Effector memory CD4-positive, alpha-beta T cell (primary cell): ENCODE data around the gene ROR2.

ENCODE experiments used
- DNase-seq, 3 donors: peaks; one replicate each; pipeline ENCODE4 v3.0.0-alpha.2; 2020
- H3K27ac ChIP-seq: 2 replicates; pipeline ENCODE4 v1.7.0; 2013; ENCODE audit warnings: mild to moderate bottlenecking, low read length, moderate library complexity; ENCODE audit not compliant: insufficient read depth, poor library complexity, severe bottlenecking
- H3K27me3 ChIP-seq: replicated peaks from 2 replicates; pipeline ENCODE4 v1.7.0; 2013; ENCODE audit warnings: mild to moderate bottlenecking, low read length; ENCODE audit not compliant: insufficient read depth, control insufficient read depth, poor library complexity, severe bottlenecking
- H3K36me3 ChIP-seq: 2 replicates; pipeline ENCODE4 v1.7.0; 2013; ENCODE audit warnings: mild to moderate bottlenecking, low read length, moderate library complexity; ENCODE audit not compliant: control insufficient read depth, insufficient read depth
- H3K4me1 ChIP-seq: 2 replicates; pipeline ENCODE4 v1.7.0; 2013; ENCODE audit warnings: low read length, mild to moderate bottlenecking; ENCODE audit not compliant: control insufficient read depth, insufficient read depth, poor library complexity, severe bottlenecking
- H3K4me3 ChIP-seq: 2 replicates; pipeline ENCODE4 v1.7.0; 2013; ENCODE audit warnings: low read length, low read depth, mild to moderate bottlenecking; ENCODE audit not compliant: insufficient read depth, poor library complexity, severe bottlenecking
- H3K9me3 ChIP-seq: 2 replicates; pipeline ENCODE4 v1.7.0; 2013; ENCODE audit warnings: mild to moderate bottlenecking, low read length, moderate library complexity; ENCODE audit not compliant: control insufficient read depth

Gene ROR2

GRCh38 chr9:91741522-91741921 lies 208.5 kb downstream of the ROR2 start:
- no peak overlapping the region for H3K27ac ChIP-seq
- no peak overlapping the region for H3K4me3 ChIP-seq
- no peak for DNase-seq

GRCh38 chr9:91740701-91741100 lies 209.3 kb downstream of the ROR2 start:
- no peaks in the 10 kb centered on the region for H3K27me3 ChIP-seq
- no peaks in the 10 kb centered on the region for H3K36me3 ChIP-seq
- H3K27ac ChIP-seq: no peak overlapping the region
- no peak for DNase-seq
- no peaks in the 10 kb centered on the region for H3K9me3 ChIP-seq
- no peak overlapping the region for H3K4me3 ChIP-seq
- no peaks in the 10 kb centered on the region for H3K4me1 ChIP-seq

More at GRCh38 chr9:91741522-91741921, 208.5 kb downstream of the ROR2 start:
- H3K27me3 ChIP-seq: no peaks in the 10 kb centered on the region
- no peaks in the 10 kb centered on the region for H3K9me3 ChIP-seq
- no peaks in the 10 kb centered on the region for H3K36me3 ChIP-seq
- H3K4me1 ChIP-seq: no peaks in the 10 kb centered on the region

GRCh38 chr9:91736898-91737601 lies 213.0 kb downstream of the ROR2 start:
- Histone ChIP-seq H3K36me3 (no peaks in the 10 kb centered on the region), H3K27ac (no peak overlapping the region), H3K4me3 (no peak overlapping the region), H3K27me3 (no peaks in the 10 kb centered on the region), H3K9me3 (no peaks in the 10 kb centered on the region), H3K4me1 (no peaks in the 10 kb centered on the region)
- no peak for DNase-seq

- Histone ChIP-seq H3K4me3 (no peak overlapping the region), H3K27ac (no peak overlapping the region), H3K27me3 (no peaks in the 10 kb centered on the region), H3K4me1 (no peaks in the 10 kb centered on the region), H3K9me3 (no peaks in the 10 kb centered on the region), H3K36me3 (no peaks in the 10 kb centered on the region)
- DNase-seq: no peak
Observed at GRCh38 chr9:91736311-91736710, 213.7 kb downstream of the ROR2 start.

- H3K27me3 ChIP-seq: no peaks in the 10 kb centered on the region
- H3K9me3 ChIP-seq: no peaks in the 10 kb centered on the region
- no peak for DNase-seq
Observed at GRCh38 chr9:91735049-91735448, 215.0 kb downstream of the ROR2 start.

GRCh38 chr9:91734371-91734981 lies 215.6 kb downstream of the ROR2 start:
- no peaks in the 10 kb centered on the region for H3K27me3 ChIP-seq
- no peaks in the 10 kb centered on the region for H3K4me1 ChIP-seq
- no peaks in the 10 kb centered on the region for H3K9me3 ChIP-seq
- DNase-seq: peak; percentile 13 to 27 (median 17)
- H3K27ac ChIP-seq: no peak overlapping the region
- H3K4me3 ChIP-seq: no peak overlapping the region
- H3K36me3 ChIP-seq: no peaks in the 10 kb centered on the region

More at GRCh38 chr9:91735049-91735448, 215.0 kb downstream of the ROR2 start:
- Histone ChIP-seq H3K36me3 (no peaks in the 10 kb centered on the region), H3K4me3 (no peak overlapping the region), H3K27ac (no peak overlapping the region), H3K4me1 (no peaks in the 10 kb centered on the region)

GRCh38 chr9:91733006-91733624 lies 216.9 kb downstream of the ROR2 start:
- no peaks in the 10 kb centered on the region for H3K4me1 ChIP-seq
- no peaks in the 10 kb centered on the region for H3K36me3 ChIP-seq
- no peaks in the 10 kb centered on the region for H3K9me3 ChIP-seq
- no peaks in the 10 kb centered on the region for H3K27me3 ChIP-seq
- H3K27ac ChIP-seq: no peak overlapping the region
- DNase-seq: no peak
- no peak overlapping the region for H3K4me3 ChIP-seq

DNA sequence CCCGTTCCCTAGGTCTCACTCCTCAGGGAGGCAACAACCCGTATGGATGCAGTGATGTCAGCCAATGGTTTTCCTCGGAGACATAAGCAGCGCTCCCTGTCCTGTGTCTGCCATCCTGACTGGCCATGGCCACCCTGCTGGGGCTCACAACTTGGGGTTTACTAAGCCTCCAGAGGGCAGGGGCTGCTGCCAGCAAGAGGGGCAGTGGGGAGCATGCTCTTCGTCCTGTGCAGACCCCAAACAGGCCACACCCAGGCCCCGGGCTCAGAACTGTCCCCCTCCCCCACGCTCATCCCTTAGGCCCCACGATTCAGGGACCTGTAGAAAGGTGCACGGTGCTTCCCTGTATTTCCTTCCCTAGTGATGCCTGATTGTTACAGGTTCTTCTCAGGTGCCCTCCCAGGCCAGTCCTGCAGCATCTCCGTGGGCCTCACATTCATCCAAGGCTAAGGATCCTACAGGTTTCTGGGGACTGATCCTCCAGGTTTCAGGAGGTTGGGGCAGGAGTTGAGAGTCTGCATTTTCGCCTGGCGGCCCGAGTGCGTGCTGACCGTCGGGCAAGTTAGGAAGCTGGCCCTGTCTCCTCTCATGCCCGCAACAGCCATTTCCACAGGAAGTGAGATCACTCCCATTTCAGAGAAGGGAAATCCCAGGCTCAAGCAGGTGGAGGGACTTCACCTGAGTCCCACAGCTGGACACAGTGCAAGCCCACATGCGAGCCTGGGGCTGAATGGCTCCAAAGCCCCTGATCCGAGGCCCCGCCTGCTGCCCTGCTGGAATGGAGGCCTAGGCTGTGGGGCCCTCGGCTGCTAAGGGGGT lies 217.6 kb downstream of the ROR2 start:
- Histone ChIP-seq H3K4me1 (no peaks in the 10 kb centered on the region), H3K27me3 (no peaks in the 10 kb centered on the region), H3K9me3 (no peaks in the 10 kb centered on the region), H3K4me3 (no peak overlapping the region), H3K36me3 (no peaks in the 10 kb centered on the region), H3K27ac (no peak overlapping the region)
- DNase-seq: no peak

GRCh38 chr9:91730806-91731205 lies 219.2 kb downstream of the ROR2 start:
- no peaks in the 10 kb centered on the region for H3K4me1 ChIP-seq
- no peak overlapping the region for H3K4me3 ChIP-seq
- H3K27me3 ChIP-seq: no peaks in the 10 kb centered on the region
- no peaks in the 10 kb centered on the region for H3K9me3 ChIP-seq
- H3K27ac ChIP-seq: no peak overlapping the region
- no peak for DNase-seq
- H3K36me3 ChIP-seq: no peaks in the 10 kb centered on the region

DNA sequence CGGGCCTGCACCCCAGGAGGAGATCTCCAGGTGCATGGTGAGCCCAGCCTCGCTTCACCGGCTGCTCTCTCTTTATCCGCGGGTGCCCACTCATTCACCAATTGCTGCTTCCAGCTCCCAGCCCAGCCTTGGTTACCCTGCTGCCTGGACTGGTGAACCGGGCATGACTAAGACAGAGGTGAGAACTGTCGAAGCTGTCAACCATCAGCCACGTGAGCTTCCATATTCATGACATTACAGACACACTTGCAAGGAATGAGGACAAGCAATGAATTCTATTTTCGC lies 220.5 kb downstream of the ROR2 start:
- Histone ChIP-seq H3K27me3 (no peaks in the 10 kb centered on the region), H3K4me1 (no peaks in the 10 kb centered on the region), H3K27ac (no peak overlapping the region), H3K36me3 (no peaks in the 10 kb centered on the region), H3K4me3 (no peak overlapping the region), H3K9me3 (no peaks in the 10 kb centered on the region)
- DNase-seq: no peak
